DOHH2 (cell line): ENCODE results near the gene ORC4.

Source experiments
- EZH2phosphoT487 ChIP-seq: fragments of 200-600 bp; sonication (generic); IDR thresholded peaks from 2 replicates; pipeline ENCODE4 v1.6.1; 2017; ENCODE audit warnings: borderline replicate concordance, mild to moderate bottlenecking, antibody characterized with exemption, low read length, moderate library complexity, mixed read lengths
- TF ChIP-seq, protein P1 (sequence below): fragments of 200-600 bp; sonication (generic); IDR thresholded peaks from one replicate; pipeline ENCODE4 v1.5.1; 2014; ENCODE audit warnings: antibody characterized with exemption, mild to moderate bottlenecking, low read depth, low read length; ENCODE audit not compliant: poor library complexity, severe bottlenecking

- TF ChIP-seq, protein P1, sequence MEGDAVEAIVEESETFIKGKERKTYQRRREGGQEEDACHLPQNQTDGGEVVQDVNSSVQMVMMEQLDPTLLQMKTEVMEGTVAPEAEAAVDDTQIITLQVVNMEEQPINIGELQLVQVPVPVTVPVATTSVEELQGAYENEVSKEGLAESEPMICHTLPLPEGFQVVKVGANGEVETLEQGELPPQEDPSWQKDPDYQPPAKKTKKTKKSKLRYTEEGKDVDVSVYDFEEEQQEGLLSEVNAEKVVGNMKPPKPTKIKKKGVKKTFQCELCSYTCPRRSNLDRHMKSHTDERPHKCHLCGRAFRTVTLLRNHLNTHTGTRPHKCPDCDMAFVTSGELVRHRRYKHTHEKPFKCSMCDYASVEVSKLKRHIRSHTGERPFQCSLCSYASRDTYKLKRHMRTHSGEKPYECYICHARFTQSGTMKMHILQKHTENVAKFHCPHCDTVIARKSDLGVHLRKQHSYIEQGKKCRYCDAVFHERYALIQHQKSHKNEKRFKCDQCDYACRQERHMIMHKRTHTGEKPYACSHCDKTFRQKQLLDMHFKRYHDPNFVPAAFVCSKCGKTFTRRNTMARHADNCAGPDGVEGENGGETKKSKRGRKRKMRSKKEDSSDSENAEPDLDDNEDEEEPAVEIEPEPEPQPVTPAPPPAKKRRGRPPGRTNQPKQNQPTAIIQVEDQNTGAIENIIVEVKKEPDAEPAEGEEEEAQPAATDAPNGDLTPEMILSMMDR: no peak
- no peak for TF ChIP-seq EZH2phosphoT487
These were observed 723 bp upstream of the ORC4 start, which contains the start of gene MBD5 for GRCh38 chr2:148021059-148021861.
